H9 (cell line): Measurements from ENCODE around the gene TECPR2. TPM values are rescaled to one million over a fixed set of nuclear protein-coding genes. Genes with fewer than 3 reads are reported as not detected.

Experiments
- DNase-seq: peaks from one replicate; pipeline ENCODE4 v3.0.0-alpha.2; 2017
- H2AFZ ChIP-seq: one replicate; pipeline ENCODE4 v1.6.1; 2013; ENCODE audit warnings: mild to moderate bottlenecking, low read length, control low read depth, moderate library complexity
- H2AK5ac ChIP-seq: 2 replicates; pipeline ENCODE4 v1.6.1; 2013; ENCODE audit warnings: low read length, control low read depth, mixed read lengths; ENCODE audit not compliant: insufficient read length
- H2BK120ac ChIP-seq: one replicate; pipeline ENCODE4 v1.6.1; 2013; ENCODE audit warnings: low read depth, mild to moderate bottlenecking, low read length, control low read depth, inconsistent platforms; ENCODE audit not compliant: poor library complexity, severe bottlenecking
- H2BK12ac ChIP-seq: 2 replicates; pipeline ENCODE4 v1.6.1; 2013; ENCODE audit warnings: low read length, control low read depth, mixed read lengths, low read depth; ENCODE audit not compliant: insufficient read length
- H2BK15ac ChIP-seq: 2 replicates; pipeline ENCODE4 v1.6.1; 2013; ENCODE audit warnings: low read depth, low read length, control low read depth
- H2BK20ac ChIP-seq: one replicate; pipeline ENCODE4 v1.6.1; 2013; ENCODE audit warnings: low read depth, mild to moderate bottlenecking, low read length, control low read depth, inconsistent platforms; ENCODE audit not compliant: poor library complexity, severe bottlenecking
- H2BK5ac ChIP-seq: 2 replicates; pipeline ENCODE4 v1.6.1; 2013; ENCODE audit warnings: low read length, control low read depth, mixed read lengths; ENCODE audit not compliant: insufficient read length
- H3K14ac ChIP-seq: 2 replicates; pipeline ENCODE4 v1.6.1; 2013; ENCODE audit warnings: low read length, control low read depth; ENCODE audit not compliant: insufficient read depth
- H3K18ac ChIP-seq: 2 replicates; pipeline ENCODE4 v1.6.1; 2013; ENCODE audit warnings: low read depth, mild to moderate bottlenecking, mixed read lengths, low read length, control low read depth; ENCODE audit not compliant: insufficient read length
- H3K23ac ChIP-seq: 2 replicates; pipeline ENCODE4 v1.6.1; 2013; ENCODE audit warnings: low read length, control low read depth, mixed read lengths, low read depth; ENCODE audit not compliant: insufficient read length
- H3K23me2 ChIP-seq: 2 replicates; pipeline ENCODE4 v1.6.1; 2013; ENCODE audit warnings: low read depth, mild to moderate bottlenecking, mixed read lengths, low read length, control low read depth; ENCODE audit not compliant: insufficient read length, poor library complexity, severe bottlenecking
- H3K27ac ChIP-seq: 2 replicates; pipeline ENCODE4 v1.5.1; 2013; ENCODE audit warnings: low read length, control low read depth, mixed read lengths, low read depth; ENCODE audit not compliant: insufficient read length
- H3K27me3 ChIP-seq: 2 replicates; pipeline ENCODE4 v1.6.1; 2013; ENCODE audit warnings: low read length, control low read depth, inconsistent platforms; ENCODE audit not compliant: insufficient read depth
- H3K4ac ChIP-seq: 2 replicates; pipeline ENCODE4 v1.6.1; 2013; ENCODE audit warnings: low read depth, mild to moderate bottlenecking, control low read depth, inconsistent platforms, low read length, moderate library complexity
- H3K4me1 ChIP-seq: 2 replicates; pipeline ENCODE4 v1.6.1; 2013; ENCODE audit warnings: low read length, control low read depth, inconsistent platforms; ENCODE audit not compliant: insufficient read depth
- H3K4me2 ChIP-seq: 2 replicates; pipeline ENCODE4 v1.6.1; 2013; ENCODE audit warnings: low read length, control low read depth, mixed read lengths; ENCODE audit not compliant: insufficient read length, insufficient read depth
- H3K56ac ChIP-seq: 2 replicates; pipeline ENCODE4 v1.6.1; 2013; ENCODE audit warnings: low read depth, mild to moderate bottlenecking, mixed read lengths, low read length, control low read depth; ENCODE audit not compliant: insufficient read length
- H3K79me1 ChIP-seq: 2 replicates; pipeline ENCODE4 v1.6.1; 2013; ENCODE audit warnings: low read depth, mild to moderate bottlenecking, moderate library complexity, low read length, control low read depth, inconsistent platforms; ENCODE audit not compliant: insufficient read depth, poor library complexity, severe bottlenecking
- H3K79me2 ChIP-seq: 2 replicates; pipeline ENCODE4 v1.6.1; 2013; ENCODE audit warnings: low read length, control low read depth, inconsistent platforms; ENCODE audit not compliant: insufficient read depth
- H3K9ac ChIP-seq: 2 replicates; pipeline ENCODE4 v1.6.1; 2013; ENCODE audit warnings: low read length, control low read depth, mixed read lengths; ENCODE audit not compliant: insufficient read length; ENCODE audit errors: extremely low read depth
- H3K9me3 ChIP-seq: one replicate; pipeline ENCODE4 v1.6.1; 2013; ENCODE audit warnings: low read depth, low read length, inconsistent platforms; ENCODE audit not compliant: control insufficient read depth
- H3T11ph ChIP-seq: one replicate; pipeline ENCODE4 v1.6.1; 2013; ENCODE audit warnings: mild to moderate bottlenecking, low read length, control low read depth, inconsistent platforms
- H4K20me1 ChIP-seq: one replicate; pipeline ENCODE4 v1.6.1; 2013; ENCODE audit not compliant: control insufficient read depth, insufficient read length, insufficient read depth
- H4K5ac ChIP-seq: 2 replicates; pipeline ENCODE4 v1.6.1; 2013; ENCODE audit warnings: low read depth, mild to moderate bottlenecking, mixed read lengths, low read length, control low read depth; ENCODE audit not compliant: insufficient read length
- H4K8ac ChIP-seq: replicated peaks from 2 replicates; pipeline ENCODE4 v1.6.1; 2013; ENCODE audit warnings: low read length, control low read depth, mixed read lengths, low read depth; ENCODE audit not compliant: insufficient read length
- H4K91ac ChIP-seq: 2 replicates; pipeline ENCODE4 v1.6.1; 2013; ENCODE audit warnings: low read depth, mild to moderate bottlenecking, moderate library complexity, mixed read lengths, low read length, control low read depth; ENCODE audit not compliant: insufficient read length
- H3K27ac Mint-ChIP-seq, 3 experiments: 2 replicates in 2 of 3; 3 replicates in 1 of 3; pipeline ENCODE4 v1.8.0; 2020 to 2021; ENCODE audit warnings: mixed read lengths in 3 of 3, mild to moderate bottlenecking in 1 of 3, moderate library complexity in 1 of 3
- H3K27me3 Mint-ChIP-seq: 2 replicates; pipeline ENCODE4 v1.8.0; 2021; ENCODE audit warnings: low read depth, mild to moderate bottlenecking, moderate library complexity, mixed read lengths
- H3K36me3 Mint-ChIP-seq, 3 experiments: 2 replicates in 2 of 3; 3 replicates in 1 of 3; pipeline ENCODE4 v1.8.0; 2020 to 2021; ENCODE audit warnings: low read depth in 3 of 3, mixed read lengths in 3 of 3; ENCODE audit not compliant: insufficient read depth in 1 of 3
- H3K4me1 Mint-ChIP-seq, 2 experiments: 2 replicates each; pipeline ENCODE4 v1.8.0; 2020; ENCODE audit warnings: mixed read lengths in 2 of 2
- H3K4me3 Mint-ChIP-seq, 2 experiments: 2 replicates in 1 of 2; 3 replicates in 1 of 2; pipeline ENCODE4 v1.8.0; 2020 to 2021; ENCODE audit warnings: mild to moderate bottlenecking in 2 of 2, mixed read lengths in 2 of 2, moderate library complexity in 1 of 2
- H3K9me3 Mint-ChIP-seq, 2 experiments: 2 replicates in 1 of 2; 3 replicates in 1 of 2; pipeline ENCODE4 v1.8.0; 2020; ENCODE audit warnings: mild to moderate bottlenecking in 2 of 2, mixed read lengths in 2 of 2, moderate library complexity in 1 of 2
- CTCF ChIP-seq: fragments of 200-600 bp; sonication (generic); conservative IDR thresholded peaks from 3 replicates; pipeline ENCODE4 v1.8.0; 2021; ENCODE audit warnings: antibody characterized with exemption, mild to moderate bottlenecking
- WGBS: extraction: QIAGEN DNeasy Blood & Tissue Kit; methylation state at CpG from one replicate; pipeline ENCODE4 v1.1.7; 2013; ENCODE audit warnings: missing lambda C conversion rate, low lambda C conversion rate, mixed read lengths; ENCODE audit not compliant: insufficient read length; ENCODE audit errors: extremely low coverage; 5-methylcytosine and 5-hydroxymethylcytosine counted together
- total RNA-seq: library from RNA; stranded (reverse); gene quantifications from 2 replicates; pipeline ENCODE4 v1.2.1, GENCODE V29; 2021

Gene TECPR2
- total RNA-seq, 1 experiment from 2014 or later = 15.4 TPM

- DNase-seq = no peak
- peaks cover 14 to 19% of the 10 kb centered on the region in 2 experiments for H3K4me1 Mint-ChIP-seq
- no peaks in the 10 kb centered on the region for H3K79me1 ChIP-seq
- H2BK120ac ChIP-seq = no peak overlapping the region
- H3K18ac ChIP-seq = no peak overlapping the region
- no peaks in the 10 kb centered on the region for H4K20me1 ChIP-seq
- no peak overlapping the region for H3K14ac ChIP-seq
- no peak overlapping the region for H2BK5ac ChIP-seq
- no peak overlapping the region for H2BK15ac ChIP-seq
- H4K5ac ChIP-seq = no peak overlapping the region
- TF ChIP-seq CTCF = no peak
- no peak overlapping the region for H3T11ph ChIP-seq
- H3K27me3 Mint-ChIP-seq = peaks cover 14% of the 10 kb centered on the region
- no peak overlapping the region for H2AK5ac ChIP-seq
- H3K9me3 Mint-ChIP-seq = no peaks in the 10 kb centered on the region
- no peak overlapping the region for H3K27ac ChIP-seq
- peak overlapping the region in 1 of 3 experiments; percentile 81; a peak in 1 of 7 replicates for H3K27ac Mint-ChIP-seq
- no peak overlapping the region for H4K91ac ChIP-seq
- no peak overlapping the region for H3K4ac ChIP-seq
- H2AFZ ChIP-seq = no peak overlapping the region
- H3K9me3 ChIP-seq = no peaks in the 10 kb centered on the region
- H2BK12ac ChIP-seq = no peak overlapping the region
- peaks cover 7% of the 10 kb centered on the region for H3K23me2 ChIP-seq
- no peak overlapping the region for H3K56ac ChIP-seq
- no CpG with 5 or more reads among the region's 21 CpGs for WGBS
- H4K8ac ChIP-seq = no peak overlapping the region
- H3K4me2 ChIP-seq = no peak overlapping the region
- H3K27me3 ChIP-seq = no peaks in the 10 kb centered on the region
- no peak overlapping the region; a peak in 1 of 5 replicates for H3K4me3 Mint-ChIP-seq
- H2BK20ac ChIP-seq = no peak overlapping the region
- H3K4me1 ChIP-seq = no peaks in the 10 kb centered on the region; the same call in 1 of the 2 replicates
- H3K79me2 ChIP-seq = no peaks in the 10 kb centered on the region
- no peaks in the 10 kb centered on the region for H3K36me3 Mint-ChIP-seq
- no peak overlapping the region for H3K23ac ChIP-seq
- H3K9ac ChIP-seq = no peak overlapping the region
Observed at GRCh38 chr14:102513899-102514772, 151.4 kb downstream of the TECPR2 start.
